Left ventricle myocardium superior (tissue), 1 donor: ENCODE data around the gene SH2B3. TPM values are rescaled to one million over a fixed set of nuclear protein-coding genes. Genes with fewer than 3 reads are reported as not detected.
"Not testable (repeated sequence)": the region's sequence is repeated elsewhere in the genome, so short reads cannot be mapped to it uniquely, and the experiment has no call there.

Experiments
- ATAC-seq: fragments of 200-7000 bp; cut with Tn5 transposase; one replicate; pipeline ENCODE4 v1.9.1; 2020; ENCODE audit warnings: mild to moderate bottlenecking, moderate library complexity
- DNase-seq: peaks from one replicate; pipeline ENCODE4 v3.0.0-alpha.2; 2020
- intact Hi-C: fragments of 100-400 bp; cut with micrococcal nuclease; formaldehyde crosslinking; loops from one replicate; pipeline ENCODE4 v1.11.0; 2022
- total RNA-seq: library from RNA; stranded (reverse); fragmentation: NEBNext Ultra II Directional; extraction: Animal tissue kit (Norgen Biotek cat#: 25700); gene quantifications from one replicate; pipeline ENCODE4 v1.2.1, GENCODE V29; 2021
- donor health status: DM: no; HTN: yes; CAD: no; lungs with severe emphysema.

Gene SH2B3
- total RNA-seq, 1 donor from 2014 or later, result 45.1 TPM

DNA sequence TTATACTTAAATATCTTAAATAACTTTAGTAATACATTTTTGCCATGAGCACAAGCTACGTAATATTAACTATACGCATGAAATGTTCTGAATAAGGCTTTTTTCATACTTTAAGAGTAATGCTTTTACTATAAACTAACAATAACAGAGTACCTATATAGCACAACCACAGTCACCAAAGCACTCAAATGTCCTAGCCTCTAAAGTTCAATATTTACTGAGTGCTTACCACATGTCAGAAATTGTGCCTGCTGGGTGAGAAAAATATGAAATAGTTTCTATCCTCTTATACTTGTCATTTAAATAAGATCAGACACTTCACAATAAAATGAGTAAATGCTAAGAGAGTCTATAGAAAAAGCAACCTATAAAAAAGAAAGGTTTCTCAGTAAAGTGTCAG, 83.1 kb downstream of the SH2B3 start:
- DNase-seq (no peak), ATAC-seq (no peak)
- intact Hi-C loops, result no loop called here

DNA sequence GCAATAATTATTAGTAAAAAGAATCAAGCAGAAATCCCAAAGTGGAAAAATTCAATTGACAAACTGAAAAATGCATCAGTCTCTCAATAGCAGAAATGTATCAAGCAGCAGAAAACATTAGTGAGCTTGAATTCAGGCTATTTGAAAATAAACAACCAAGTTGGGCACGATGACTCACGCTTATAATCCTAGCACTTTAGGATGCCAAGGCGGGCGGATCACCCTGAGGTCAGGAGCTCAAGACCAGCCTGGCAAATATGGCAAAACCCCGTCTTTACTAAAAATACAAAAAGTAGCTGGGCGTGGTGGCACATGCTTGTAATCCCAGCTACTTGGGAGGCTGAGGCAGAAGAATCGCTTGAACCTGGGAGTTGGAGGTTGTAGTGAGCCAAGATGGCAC, 87.3 kb downstream of the SH2B3 start:
- DNase-seq, ATAC-seq, intact Hi-C loops: not testable (repeated sequence)

DNA sequence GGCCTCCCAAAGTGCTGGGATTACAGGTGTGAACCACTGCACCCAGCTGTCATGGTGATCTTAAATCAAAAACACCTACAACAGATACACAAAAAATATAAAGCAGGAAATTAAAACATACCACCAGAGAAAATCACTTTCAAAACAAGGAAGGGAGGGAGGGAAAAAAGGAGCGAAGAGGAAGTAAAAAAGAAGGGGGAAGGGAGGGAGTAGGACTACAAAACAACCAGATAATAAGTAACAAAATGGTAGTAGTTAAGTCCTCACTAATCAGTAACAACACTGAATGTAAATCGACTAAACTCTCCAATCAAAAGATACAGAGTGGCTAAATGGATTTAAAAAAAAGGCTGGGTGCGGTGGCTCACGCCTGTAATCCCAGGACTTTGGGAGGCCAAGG, 89.0 kb downstream of the SH2B3 start:
- intact Hi-C loops, result no loop called here
- DNase-seq, result no peak
- ATAC-seq, result no peak

Other genes with a start within 250 kb of the SH2B3 start
- gene PHETA1, start 36.8 kb upstream of the SH2B3 start, total RNA-seq, result 28.6 TPM
- 57.3 TPM for gene ATXN2, start 193.4 kb downstream of the SH2B3 start, total RNA-seq